LNCaP clone FGC (cell line): ENCODE data around the gene KCNJ13.

Experiments
- DNase-seq: peaks from one replicate; pipeline ENCODE4 v3.0.0-alpha.2; 2011; ENCODE audit warnings: low read depth
- H3K4me3 ChIP-seq: 2 replicates; pipeline ENCODE4 v1.5.1; 2011; ENCODE audit warnings: mild to moderate bottlenecking, low read depth, low read length, control low read depth
- TF ChIP-seq, protein P1 (sequence below): IDR thresholded peaks from 2 replicates; pipeline ENCODE4 v1.5.1; 2012; ENCODE audit warnings: mild to moderate bottlenecking; ENCODE audit not compliant: control insufficient read depth, insufficient read depth; ENCODE audit errors: extremely low read depth

KCNJ13 gene

DNA sequence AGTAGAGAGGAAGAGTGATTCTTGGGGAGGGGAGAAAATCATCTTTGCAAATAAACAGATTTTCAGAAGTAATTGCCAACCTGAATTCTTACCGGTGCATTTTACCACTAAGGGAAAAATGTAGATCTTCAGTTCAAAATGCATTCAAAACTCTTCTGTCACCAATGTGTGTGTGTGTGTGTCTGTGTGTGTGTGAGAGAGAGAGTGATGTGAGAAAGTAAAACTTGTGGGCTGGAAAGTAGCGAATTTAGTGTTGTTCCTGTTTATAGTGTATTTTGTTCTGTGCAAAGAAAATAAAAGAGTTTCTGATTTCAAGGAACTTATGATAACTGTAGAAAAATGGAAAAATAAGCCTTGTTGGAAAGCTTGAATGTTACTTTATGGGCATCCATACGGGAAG lies 27.0 kb downstream of the KCNJ13 start:
- no peak overlapping the region for H3K4me3 ChIP-seq
- no peak for DNase-seq
- TF ChIP-seq, protein P1, sequence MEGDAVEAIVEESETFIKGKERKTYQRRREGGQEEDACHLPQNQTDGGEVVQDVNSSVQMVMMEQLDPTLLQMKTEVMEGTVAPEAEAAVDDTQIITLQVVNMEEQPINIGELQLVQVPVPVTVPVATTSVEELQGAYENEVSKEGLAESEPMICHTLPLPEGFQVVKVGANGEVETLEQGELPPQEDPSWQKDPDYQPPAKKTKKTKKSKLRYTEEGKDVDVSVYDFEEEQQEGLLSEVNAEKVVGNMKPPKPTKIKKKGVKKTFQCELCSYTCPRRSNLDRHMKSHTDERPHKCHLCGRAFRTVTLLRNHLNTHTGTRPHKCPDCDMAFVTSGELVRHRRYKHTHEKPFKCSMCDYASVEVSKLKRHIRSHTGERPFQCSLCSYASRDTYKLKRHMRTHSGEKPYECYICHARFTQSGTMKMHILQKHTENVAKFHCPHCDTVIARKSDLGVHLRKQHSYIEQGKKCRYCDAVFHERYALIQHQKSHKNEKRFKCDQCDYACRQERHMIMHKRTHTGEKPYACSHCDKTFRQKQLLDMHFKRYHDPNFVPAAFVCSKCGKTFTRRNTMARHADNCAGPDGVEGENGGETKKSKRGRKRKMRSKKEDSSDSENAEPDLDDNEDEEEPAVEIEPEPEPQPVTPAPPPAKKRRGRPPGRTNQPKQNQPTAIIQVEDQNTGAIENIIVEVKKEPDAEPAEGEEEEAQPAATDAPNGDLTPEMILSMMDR: no peak

- no peak overlapping the region for H3K4me3 ChIP-seq
- TF ChIP-seq, protein P1: no peak
- no peak for DNase-seq
Measured at GRCh38 chr2:232748038-232748437, 28.3 kb downstream of the KCNJ13 start.

- H3K4me3 ChIP-seq: 0 out of 2 replicates have a peak overlapping the region, but pooled peaks have one; percentile 10
- TF ChIP-seq, protein P1: no peak
- peak; percentile 76 for DNase-seq
Measured at GRCh38 chr2:232744963-232745362, 31.4 kb downstream of the KCNJ13 start.

DNA sequence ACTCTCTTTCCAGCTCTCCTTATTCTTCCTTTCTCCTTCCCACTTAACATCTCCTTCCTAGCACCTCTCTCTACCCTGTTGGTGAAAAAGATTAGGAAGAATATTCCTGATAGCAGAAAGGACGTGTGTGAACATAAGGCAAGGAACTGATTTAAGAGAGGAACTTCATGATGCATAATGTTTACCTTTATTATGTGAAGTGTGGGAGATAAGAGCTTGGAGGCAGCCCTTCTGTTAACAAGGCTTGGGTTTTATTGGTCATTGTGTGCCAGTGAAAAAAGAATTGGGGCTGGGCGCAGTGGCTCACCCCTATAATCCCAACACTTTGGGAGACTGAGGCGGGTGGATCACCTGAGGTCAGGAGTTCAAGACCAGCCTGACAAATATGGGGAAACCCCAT lies 34.4 kb downstream of the KCNJ13 start:
- no peak overlapping the region for H3K4me3 ChIP-seq
- TF ChIP-seq, protein P1: no peak
- DNase-seq: no peak

GRCh38 chr2:232741294-232741693 lies 35.1 kb downstream of the KCNJ13 start:
- DNase-seq: no peak
- H3K4me3 ChIP-seq: no peak overlapping the region
- TF ChIP-seq, protein P1: no peak

- H3K4me3 ChIP-seq: no peak overlapping the region
- DNase-seq: no peak
- TF ChIP-seq, protein P1: no peak
Measured at GRCh38 chr2:232731470-232731869, 44.9 kb downstream of the KCNJ13 start.

- TF ChIP-seq, protein P1: no peak
- H3K4me3 ChIP-seq: no peak overlapping the region
- DNase-seq: no peak
Measured at GRCh38 chr2:232728785-232729184, 47.6 kb downstream of the KCNJ13 start.
